Immature natural killer cell (primary cell): ENCODE results near the gene ATP11A. TPM values are rescaled to one million over a fixed set of nuclear protein-coding genes. Genes with fewer than 3 reads are reported as not detected.

ENCODE experiments used
- DNase-seq, 3 donors: peaks; one replicate each; pipeline ENCODE4 v3.0.0; 2022; ENCODE audit warnings: mixed read lengths in 1 of 3
- H3K27ac Mint-ChIP-seq, 6 donors: one replicate each; pipeline ENCODE4 v1.8.0; 2020; ENCODE audit warnings: mixed read lengths in 6 of 6, mild to moderate bottlenecking in 5 of 6, inconsistent platforms in 4 of 6, moderate library complexity in 3 of 6
- H3K27me3 Mint-ChIP-seq, 3 donors: one replicate each; pipeline ENCODE4 v1.8.0; 2020 to 2021; ENCODE audit warnings: low read depth in 3 of 3, mild to moderate bottlenecking in 3 of 3, mixed read lengths in 3 of 3, moderate library complexity in 3 of 3, inconsistent platforms in 1 of 3
- H3K36me3 Mint-ChIP-seq, 3 donors: one replicate each; pipeline ENCODE4 v1.8.0; 2020; ENCODE audit warnings: mixed read lengths in 3 of 3, inconsistent platforms in 2 of 3, mild to moderate bottlenecking in 2 of 3
- H3K4me1 Mint-ChIP-seq, 2 donors: one replicate each; pipeline ENCODE4 v1.8.0; 2020; ENCODE audit warnings: inconsistent platforms in 2 of 2, mild to moderate bottlenecking in 2 of 2, mixed read lengths in 2 of 2, moderate library complexity in 1 of 2
- H3K4me3 Mint-ChIP-seq, 5 donors: one replicate each; pipeline ENCODE4 v1.8.0; 2020; ENCODE audit warnings: mild to moderate bottlenecking in 5 of 5, mixed read lengths in 5 of 5, inconsistent platforms in 3 of 5, moderate library complexity in 3 of 5
- H3K9me3 Mint-ChIP-seq, 6 donors: one replicate each; pipeline ENCODE4 v1.8.0; 2020; ENCODE audit warnings: mild to moderate bottlenecking in 6 of 6, mixed read lengths in 6 of 6, inconsistent platforms in 4 of 6, moderate library complexity in 3 of 6
- polyA plus RNA-seq, 3 donors: library from polyadenylated mRNA; unstranded; fragments of 300-500 nt; fragmentation: Illumina TruSeq; gene quantifications; one replicate each; pipeline ENCODE4 v1.2.3, GENCODE V29; 2021

Gene ATP11A
- polyA plus RNA-seq, 3 donors from 2014 or later: 0.96 to 2.9 TPM; not detected in 1

DNA sequence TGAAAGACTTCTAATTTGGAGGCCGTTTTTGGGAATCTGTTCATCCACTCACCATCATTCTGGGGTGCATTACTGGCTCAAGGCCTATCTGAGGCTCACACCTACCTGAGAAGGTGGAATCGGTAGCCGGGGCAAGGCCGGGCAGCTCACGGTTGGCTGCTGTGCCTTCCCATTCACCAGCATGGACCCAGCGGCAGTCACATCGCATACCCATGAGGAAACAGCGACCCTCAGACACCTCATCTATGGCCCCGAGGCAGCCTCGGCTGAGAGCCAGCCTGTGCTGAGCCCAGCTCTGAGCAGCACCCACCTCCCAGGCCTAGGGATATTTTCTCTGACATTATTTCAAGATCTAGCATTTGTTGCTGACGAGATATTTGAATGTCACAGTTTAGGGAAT, 130.5 kb downstream of the ATP11A start:
- no peak overlapping the region for H3K4me3 Mint-ChIP-seq
- no peak for DNase-seq
- H3K9me3 Mint-ChIP-seq: no peaks in the 10 kb centered on the region
- peaks cover 0 to 2% (median 0%) of the 10 kb centered on the region in 3 donors for H3K27me3 Mint-ChIP-seq
- H3K36me3 Mint-ChIP-seq: peaks cover 46 to 68% (median 47%) of the 10 kb centered on the region in 3 donors
- no peaks in the 10 kb centered on the region for H3K4me1 Mint-ChIP-seq
- no peak overlapping the region for H3K27ac Mint-ChIP-seq

DNA sequence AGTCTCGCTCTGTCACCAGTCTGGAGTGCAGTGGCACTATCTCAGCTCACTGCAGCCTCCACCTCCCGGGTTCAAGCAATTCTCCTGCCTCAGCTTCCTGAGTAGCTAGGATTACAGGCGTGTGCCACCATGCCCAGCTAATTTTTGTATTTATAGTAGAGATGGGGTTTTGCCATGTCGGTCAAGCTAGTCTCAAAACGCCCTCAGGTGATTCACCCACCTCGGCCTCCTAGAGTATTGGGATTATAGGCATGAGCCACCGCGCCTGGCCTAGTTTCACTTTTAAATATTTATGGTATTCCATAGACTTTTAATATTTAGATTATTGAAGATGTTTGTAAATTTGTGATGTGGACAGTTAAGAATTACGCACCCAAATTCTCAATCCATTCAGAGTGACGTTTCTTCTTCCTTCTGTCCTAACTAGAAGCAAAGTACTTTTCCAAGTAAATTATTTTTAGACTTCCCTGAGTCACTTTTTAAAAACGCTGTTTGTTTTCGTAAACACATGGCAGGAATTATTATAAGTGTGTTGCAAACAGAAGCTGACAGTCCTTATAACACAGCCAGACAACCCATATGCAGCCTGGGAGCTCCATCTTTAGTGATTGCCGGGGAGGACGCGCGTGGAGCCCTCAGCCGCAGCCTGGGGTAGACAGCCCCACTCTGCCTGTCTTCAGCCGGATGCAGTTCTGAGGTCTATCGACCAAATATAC, 131.7 kb downstream of the ATP11A start:
- no peak for DNase-seq
- H3K4me1 Mint-ChIP-seq: no peaks in the 10 kb centered on the region
- H3K4me3 Mint-ChIP-seq: no peak overlapping the region
- peaks cover 40 to 65% (median 43%) of the 10 kb centered on the region in 3 donors for H3K36me3 Mint-ChIP-seq
- no peak overlapping the region for H3K27ac Mint-ChIP-seq
- peaks cover 0 to 2% (median 0%) of the 10 kb centered on the region in 3 donors for H3K27me3 Mint-ChIP-seq
- no peaks in the 10 kb centered on the region for H3K9me3 Mint-ChIP-seq

DNA sequence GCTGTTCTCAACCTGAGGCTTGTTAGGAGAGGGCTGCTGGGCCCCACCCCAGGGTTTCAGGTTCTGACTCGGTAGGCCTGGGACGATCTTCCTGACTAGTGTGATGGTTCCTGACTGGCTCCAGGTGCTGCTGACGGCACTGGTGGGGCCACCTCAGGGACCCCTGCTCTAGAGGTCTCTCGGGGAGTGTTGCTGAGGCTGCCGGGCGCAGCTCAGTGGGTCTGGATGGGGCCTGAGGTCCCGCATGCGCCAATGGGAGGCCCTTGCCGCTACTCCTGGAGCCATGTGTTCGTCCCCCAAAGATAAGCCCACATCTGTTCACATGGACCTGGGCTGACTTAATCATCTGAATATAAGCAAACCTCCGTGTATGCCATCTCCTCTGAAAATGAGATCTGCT, 133.0 kb downstream of the ATP11A start:
- Mint-ChIP-seq H3K9me3 (no peaks in the 10 kb centered on the region), H3K36me3 (peaks cover 36 to 55% (median 38%) of the 10 kb centered on the region in 3 donors), H3K27me3 (no peaks in the 10 kb centered on the region), H3K4me1 (no peaks in the 10 kb centered on the region), H3K27ac (no peak overlapping the region), H3K4me3 (no peak overlapping the region)
- no peak for DNase-seq

DNA sequence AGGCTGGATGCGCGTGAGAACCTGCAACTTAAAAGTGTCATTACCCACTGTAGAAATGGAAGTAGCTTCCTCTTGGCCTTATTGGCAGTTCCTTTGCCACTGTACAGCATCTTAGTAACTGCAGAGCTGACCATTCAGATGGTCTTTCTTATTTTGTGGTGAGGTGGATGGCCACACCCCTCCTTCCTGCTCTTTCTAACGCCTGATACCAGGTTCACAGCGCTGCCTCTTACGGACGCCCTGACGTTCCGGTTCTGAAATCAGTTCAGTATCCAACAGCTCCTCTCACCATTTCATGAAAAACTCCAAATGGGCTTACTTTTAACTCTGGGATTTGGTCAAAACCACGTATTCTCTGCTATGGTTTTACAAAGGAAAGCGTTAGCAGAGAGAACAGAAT, 134.6 kb downstream of the ATP11A start:
- no peaks in the 10 kb centered on the region for H3K9me3 Mint-ChIP-seq
- no peaks in the 10 kb centered on the region for H3K27me3 Mint-ChIP-seq
- H3K27ac Mint-ChIP-seq: no peak overlapping the region
- no peak overlapping the region for H3K4me3 Mint-ChIP-seq
- H3K36me3 Mint-ChIP-seq: peaks cover 32 to 43% (median 42%) of the 10 kb centered on the region in 3 donors
- DNase-seq: no peak
- H3K4me1 Mint-ChIP-seq: no peaks in the 10 kb centered on the region

DNA sequence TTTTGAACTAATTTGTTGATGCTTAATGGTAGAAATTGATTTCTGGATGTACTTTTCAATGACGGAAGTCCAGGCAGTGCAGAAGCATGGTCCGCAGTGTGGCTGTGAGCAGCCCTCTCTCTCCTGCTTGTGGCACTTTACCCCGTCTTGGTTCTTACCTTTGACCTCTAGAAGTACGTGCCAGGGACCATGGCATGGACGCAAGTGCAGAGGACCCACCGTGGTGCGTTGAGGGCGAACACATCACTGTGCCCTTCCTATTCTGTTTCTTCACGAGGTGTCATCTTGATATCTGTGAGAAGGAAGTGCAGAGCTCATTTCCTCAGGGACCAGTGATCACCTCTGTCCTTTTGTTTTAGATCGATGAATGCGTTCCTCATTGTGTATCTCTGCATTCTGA, 135.2 kb downstream of the ATP11A start:
- Mint-ChIP-seq H3K27ac (no peak overlapping the region), H3K27me3 (no peaks in the 10 kb centered on the region), H3K9me3 (no peaks in the 10 kb centered on the region), H3K4me3 (no peak overlapping the region), H3K4me1 (no peaks in the 10 kb centered on the region), H3K36me3 (peaks cover 32 to 41% (median 40%) of the 10 kb centered on the region in 3 donors)
- no peak for DNase-seq

DNA sequence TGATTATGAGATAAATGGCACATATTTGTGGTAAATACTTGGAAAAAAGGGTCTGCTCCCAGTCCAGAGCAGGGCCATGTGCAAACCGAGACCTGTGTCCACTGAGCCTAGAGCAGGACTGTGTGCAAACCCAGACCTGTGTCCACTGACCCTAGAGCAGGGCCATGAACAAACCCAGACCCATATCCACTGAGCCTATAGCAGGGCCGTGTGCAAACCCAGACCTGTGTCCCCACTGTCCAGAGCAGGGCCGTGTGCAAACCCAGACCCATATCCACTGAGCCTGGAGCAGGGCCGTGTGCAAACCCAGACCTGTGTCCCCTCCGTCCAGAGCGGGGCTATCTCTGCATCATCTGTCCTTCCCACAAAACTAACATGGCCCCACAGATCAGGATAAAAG, 136.0 kb downstream of the ATP11A start:
- Mint-ChIP-seq H3K36me3 (peaks cover 29 to 41% (median 35%) of the 10 kb centered on the region in 3 donors), H3K9me3 (no peaks in the 10 kb centered on the region), H3K27me3 (no peaks in the 10 kb centered on the region), H3K4me1 (no peaks in the 10 kb centered on the region), H3K4me3 (no peak overlapping the region), H3K27ac (no peak overlapping the region)
- no peak for DNase-seq

DNA sequence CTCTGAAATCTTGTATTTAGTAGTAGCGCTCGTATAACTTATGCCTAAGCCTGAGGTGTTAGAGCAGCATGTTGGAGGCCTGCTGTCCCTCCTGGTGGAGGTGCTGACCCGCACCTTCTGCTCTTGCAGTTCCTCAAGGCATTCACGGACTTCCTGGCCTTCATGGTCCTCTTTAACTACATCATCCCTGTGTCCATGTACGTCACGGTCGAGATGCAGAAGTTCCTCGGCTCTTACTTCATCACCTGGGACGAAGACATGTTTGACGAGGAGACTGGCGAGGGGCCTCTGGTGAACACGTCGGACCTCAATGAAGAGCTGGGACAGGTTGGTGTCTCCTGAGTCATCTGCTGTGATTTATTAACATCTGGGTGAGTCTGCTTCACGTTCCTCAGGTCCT, 136.7 kb downstream of the ATP11A start:
- no peak overlapping the region for H3K4me3 Mint-ChIP-seq
- no peak for DNase-seq
- H3K9me3 Mint-ChIP-seq: no peaks in the 10 kb centered on the region
- no peaks in the 10 kb centered on the region for H3K27me3 Mint-ChIP-seq
- H3K27ac Mint-ChIP-seq: no peak overlapping the region
- peaks cover 28 to 41% (median 35%) of the 10 kb centered on the region in 3 donors for H3K36me3 Mint-ChIP-seq
- no peaks in the 10 kb centered on the region for H3K4me1 Mint-ChIP-seq

DNA sequence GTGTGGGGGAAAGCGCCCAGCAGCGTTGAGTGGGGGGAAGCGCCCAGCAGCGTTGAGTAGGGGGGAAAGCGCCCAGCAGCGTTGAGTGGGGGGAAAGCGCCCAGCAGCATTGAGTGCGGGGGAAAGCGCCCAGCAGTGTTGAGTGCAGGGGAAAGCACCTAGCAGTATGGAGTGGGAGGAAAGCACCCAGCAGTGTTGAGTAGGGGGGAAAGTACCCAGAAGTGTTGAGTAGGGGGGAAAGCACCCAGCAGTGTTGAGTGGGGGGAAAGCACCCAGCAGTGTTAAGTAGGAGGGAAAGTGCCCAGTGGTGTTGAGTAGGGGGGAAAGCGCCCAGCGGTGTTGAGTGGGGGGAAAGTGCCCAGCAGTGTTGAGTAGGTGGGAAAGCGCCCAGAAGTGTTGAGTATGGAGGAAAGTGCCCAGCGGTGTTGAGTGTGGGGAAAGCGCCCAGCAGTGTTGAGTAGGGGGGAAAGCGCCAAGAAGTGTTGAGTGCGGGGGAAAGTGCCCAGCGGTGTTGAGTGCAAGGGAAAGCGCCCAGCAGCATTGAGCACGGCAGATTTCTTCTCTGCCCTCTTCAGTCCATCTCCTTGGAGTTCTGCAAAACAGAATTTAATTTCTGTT, 138.4 kb downstream of the ATP11A start:
- H3K9me3 Mint-ChIP-seq: no peaks in the 10 kb centered on the region
- H3K27me3 Mint-ChIP-seq: no peaks in the 10 kb centered on the region
- DNase-seq: no peak
- H3K4me1 Mint-ChIP-seq: no peaks in the 10 kb centered on the region
- H3K27ac Mint-ChIP-seq: no peak overlapping the region
- H3K4me3 Mint-ChIP-seq: no peak overlapping the region
- peaks cover 32 to 48% (median 40%) of the 10 kb centered on the region in 3 donors for H3K36me3 Mint-ChIP-seq

DNA sequence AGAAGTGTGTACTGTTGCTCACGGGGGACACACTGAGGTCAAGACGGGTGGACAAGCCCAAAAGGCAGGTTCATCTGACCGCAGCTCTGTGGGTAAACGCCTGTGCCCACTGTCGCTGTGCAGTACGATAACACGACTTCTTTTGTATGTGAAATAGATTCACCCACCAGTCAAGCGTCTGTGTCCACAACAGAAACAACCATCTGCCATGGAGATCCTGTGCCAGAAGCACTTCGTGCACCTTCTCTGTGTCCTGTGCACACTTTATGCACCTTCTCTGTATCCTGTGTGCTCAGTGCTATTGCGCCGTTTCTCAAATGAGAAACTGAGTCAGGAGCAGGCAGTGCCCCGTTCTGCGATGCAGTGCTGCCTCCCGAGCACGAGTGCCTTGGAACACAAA, 138.9 kb downstream of the ATP11A start:
- Mint-ChIP-seq H3K27ac (no peak overlapping the region), H3K9me3 (no peaks in the 10 kb centered on the region), H3K36me3 (peaks cover 33 to 48% (median 40%) of the 10 kb centered on the region in 3 donors), H3K4me1 (no peaks in the 10 kb centered on the region), H3K27me3 (no peaks in the 10 kb centered on the region), H3K4me3 (no peak overlapping the region)
- DNase-seq: no peak

DNA sequence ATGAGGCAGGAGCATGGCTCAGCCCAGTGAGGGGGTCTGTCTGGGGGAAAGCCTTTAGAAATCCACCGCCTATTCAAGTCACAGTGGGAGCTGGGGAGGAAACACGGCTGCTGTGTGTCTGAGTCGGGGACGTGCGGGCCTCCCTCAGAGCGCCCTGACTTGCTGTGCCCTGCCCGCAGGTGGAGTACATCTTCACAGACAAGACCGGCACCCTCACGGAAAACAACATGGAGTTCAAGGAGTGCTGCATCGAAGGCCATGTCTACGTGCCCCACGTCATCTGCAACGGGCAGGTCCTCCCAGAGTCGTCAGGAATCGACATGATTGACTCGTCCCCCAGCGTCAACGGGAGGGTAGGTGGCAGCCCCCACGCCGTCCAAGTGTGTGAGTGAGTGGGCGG, 141.4 kb downstream of the ATP11A start:
- H3K9me3 Mint-ChIP-seq: no peaks in the 10 kb centered on the region
- DNase-seq: no peak
- H3K36me3 Mint-ChIP-seq: peaks cover 20 to 42% (median 35%) of the 10 kb centered on the region in 3 donors
- H3K27me3 Mint-ChIP-seq: no peaks in the 10 kb centered on the region
- H3K4me3 Mint-ChIP-seq: no peak overlapping the region
- H3K4me1 Mint-ChIP-seq: no peaks in the 10 kb centered on the region
- no peak overlapping the region for H3K27ac Mint-ChIP-seq

DNA sequence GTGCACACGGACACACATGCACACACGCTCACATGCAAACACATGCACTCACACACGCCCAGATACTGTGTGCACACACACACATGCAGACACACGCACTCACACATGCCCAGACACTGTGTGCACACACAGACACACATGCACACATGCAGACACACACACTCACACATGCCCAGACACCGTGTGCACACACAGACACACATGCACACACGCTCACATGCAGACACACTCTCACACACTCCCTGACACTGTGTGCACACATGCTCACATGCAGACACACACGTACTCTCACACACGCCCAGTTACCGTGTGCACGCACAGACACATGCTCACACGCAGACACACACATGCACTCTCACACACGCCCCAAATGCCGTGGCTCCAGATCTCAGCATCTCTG, 142.0 kb downstream of the ATP11A start:
- peak overlapping the region in 1 of 6 donors; percentile 64 for H3K27ac Mint-ChIP-seq
- no peak overlapping the region for H3K4me3 Mint-ChIP-seq
- no peaks in the 10 kb centered on the region for H3K27me3 Mint-ChIP-seq
- peaks cover 14 to 39% (median 33%) of the 10 kb centered on the region in 3 donors for H3K36me3 Mint-ChIP-seq
- DNase-seq: no peak
- no peaks in the 10 kb centered on the region for H3K4me1 Mint-ChIP-seq
- H3K9me3 Mint-ChIP-seq: no peaks in the 10 kb centered on the region

DNA sequence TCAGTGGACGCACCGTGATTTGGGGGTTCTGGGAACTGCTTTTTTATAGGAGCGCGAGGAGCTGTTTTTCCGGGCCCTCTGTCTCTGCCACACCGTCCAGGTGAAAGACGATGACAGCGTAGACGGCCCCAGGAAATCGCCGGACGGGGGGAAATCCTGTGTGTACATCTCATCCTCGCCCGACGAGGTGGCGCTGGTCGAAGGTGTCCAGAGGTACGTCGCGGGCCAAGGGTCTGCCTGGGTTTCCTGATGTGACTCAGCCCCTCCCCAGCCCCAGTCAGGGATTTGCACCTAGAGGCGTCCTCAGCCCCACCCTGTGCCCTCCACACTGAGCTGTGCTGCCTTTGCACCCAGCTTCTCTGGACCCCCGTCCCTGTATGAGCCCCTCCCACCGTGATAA, 143.0 kb downstream of the ATP11A start:
- H3K4me1 Mint-ChIP-seq: no peaks in the 10 kb centered on the region
- H3K27me3 Mint-ChIP-seq: no peaks in the 10 kb centered on the region

DNA sequence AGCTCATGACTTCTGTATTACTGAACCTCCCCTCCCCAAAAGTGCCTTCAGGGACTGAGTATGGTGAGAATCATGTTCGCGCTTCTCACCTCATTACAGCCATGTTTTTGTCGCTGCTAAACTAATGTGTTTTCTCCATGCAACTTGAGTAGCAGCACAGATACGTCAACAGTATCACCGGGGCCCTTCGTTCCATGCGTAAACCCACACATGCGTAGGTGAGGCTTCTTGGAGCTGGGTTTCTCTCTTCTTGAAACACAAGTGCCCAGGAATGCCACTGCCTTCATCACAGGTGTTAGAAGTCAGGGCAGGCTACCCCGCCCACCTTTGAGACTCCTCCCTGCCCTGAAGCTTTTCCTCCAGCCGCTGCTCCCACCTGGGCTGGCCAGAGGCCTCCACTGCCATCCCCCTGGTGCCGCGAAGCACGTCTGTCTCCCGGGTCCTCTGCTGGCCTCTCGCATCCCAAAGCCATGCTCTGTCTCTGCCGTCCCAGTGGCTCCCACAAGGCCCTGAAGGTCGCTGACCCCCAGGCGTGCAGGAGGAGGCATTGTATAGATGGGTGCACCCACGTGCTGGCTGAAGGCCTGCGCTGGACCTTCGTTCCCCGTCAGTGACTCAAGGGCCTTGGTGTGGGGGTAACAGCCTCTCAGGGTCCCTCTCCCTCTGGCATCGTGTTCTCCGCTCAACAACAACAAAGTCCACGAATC, 143.9 kb downstream of the ATP11A start:
- H3K9me3 Mint-ChIP-seq: no peaks in the 10 kb centered on the region
- no peaks in the 10 kb centered on the region for H3K4me1 Mint-ChIP-seq
- no peak overlapping the region for H3K27ac Mint-ChIP-seq
- no peaks in the 10 kb centered on the region for H3K27me3 Mint-ChIP-seq
- H3K4me3 Mint-ChIP-seq: no peak overlapping the region
- no peak for DNase-seq
- H3K36me3 Mint-ChIP-seq: peaks cover 23 to 46% (median 36%) of the 10 kb centered on the region in 3 donors

More for the DNA sequence above, 143.0 kb downstream of the ATP11A start:
- no peak for DNase-seq
- peaks cover 23 to 48% (median 36%) of the 10 kb centered on the region in 3 donors for H3K36me3 Mint-ChIP-seq
- no peak overlapping the region for H3K4me3 Mint-ChIP-seq
- no peaks in the 10 kb centered on the region for H3K9me3 Mint-ChIP-seq
- H3K27ac Mint-ChIP-seq: no peak overlapping the region

DNA sequence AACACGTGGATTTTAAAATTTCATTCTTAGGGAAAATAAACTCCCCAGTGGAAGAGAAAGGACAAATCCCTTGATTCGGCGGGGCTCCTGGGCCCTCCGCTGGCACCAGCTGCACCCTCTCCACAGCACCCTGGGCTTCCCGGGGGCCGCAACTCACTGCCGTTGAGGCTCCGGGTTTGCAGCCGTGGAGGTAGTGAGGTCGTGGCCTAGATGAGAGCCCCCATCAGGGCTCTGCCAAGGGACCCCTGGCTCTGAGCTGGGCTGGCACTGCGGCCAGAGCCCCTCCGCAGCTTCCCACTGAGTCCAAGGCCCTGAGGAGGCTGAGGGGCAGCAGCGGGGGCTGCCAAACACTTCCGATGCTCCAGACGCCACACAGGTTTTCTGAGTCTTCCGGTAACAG, 145.5 kb downstream of the ATP11A start:
- Mint-ChIP-seq H3K36me3 (peaks cover 23 to 53% (median 36%) of the 10 kb centered on the region in 3 donors), H3K4me3 (no peak overlapping the region), H3K27me3 (no peaks in the 10 kb centered on the region), H3K27ac (no peak overlapping the region), H3K9me3 (no peaks in the 10 kb centered on the region), H3K4me1 (no peaks in the 10 kb centered on the region)
- DNase-seq: no peak
